HG02623 (cell line): Measurements from ENCODE around the gene NUP50.

Source experiments
- ATAC-seq: cut with Tn5 transposase; IDR thresholded peaks from one replicate; pipeline ENCODE4 v1.9.1; 2021; ENCODE audit warnings: moderate library complexity; ENCODE audit not compliant: unreplicated experiment

The NUP50 gene

GRCh38 chr22:45226503-45227186 is 62.9 kb downstream of the NUP50 start:
- ATAC-seq: no peak

- no peak for ATAC-seq
These were observed 64.1 kb downstream of the NUP50 start for GRCh38 chr22:45227645-45228400.

GRCh38 chr22:45228401-45228754 is 64.7 kb downstream of the NUP50 start:
- no peak for ATAC-seq

GRCh38 chr22:45229181-45229580 is 65.5 kb downstream of the NUP50 start:
- ATAC-seq: no peak

DNA sequence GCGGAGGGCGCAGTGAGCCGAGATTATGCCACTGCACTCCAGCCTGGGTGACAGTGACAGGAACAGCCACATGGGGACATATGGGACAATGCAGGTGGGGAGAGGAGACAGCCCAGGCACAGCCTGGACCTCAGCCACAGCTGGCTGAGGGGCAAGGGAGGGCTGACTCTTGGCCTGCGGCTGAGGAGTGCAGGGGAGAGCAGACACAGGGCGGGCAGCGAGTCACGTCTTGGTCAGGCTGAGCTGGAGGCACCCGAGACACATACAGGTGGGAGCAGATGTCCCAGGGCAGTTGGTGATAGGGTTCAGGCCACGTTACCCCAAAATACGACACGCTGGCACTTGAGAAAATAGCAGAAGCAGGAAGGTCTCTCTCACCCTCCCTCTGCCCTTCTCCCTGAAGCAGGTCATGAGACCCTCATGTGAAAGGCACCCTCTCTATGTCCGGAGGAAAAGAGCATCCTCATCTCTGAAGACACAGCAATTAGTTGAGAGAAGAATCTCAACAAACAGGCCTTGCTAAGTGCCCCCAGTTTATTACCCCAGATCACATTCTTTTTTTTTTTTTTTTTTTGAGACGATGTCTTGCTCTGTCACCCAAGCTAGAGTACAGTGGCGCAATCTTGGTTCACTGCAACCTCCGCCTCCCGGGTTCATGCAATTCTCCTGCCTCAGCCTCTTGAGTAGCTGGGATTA is 66.4 kb downstream of the NUP50 start:
- no peak for ATAC-seq

DNA sequence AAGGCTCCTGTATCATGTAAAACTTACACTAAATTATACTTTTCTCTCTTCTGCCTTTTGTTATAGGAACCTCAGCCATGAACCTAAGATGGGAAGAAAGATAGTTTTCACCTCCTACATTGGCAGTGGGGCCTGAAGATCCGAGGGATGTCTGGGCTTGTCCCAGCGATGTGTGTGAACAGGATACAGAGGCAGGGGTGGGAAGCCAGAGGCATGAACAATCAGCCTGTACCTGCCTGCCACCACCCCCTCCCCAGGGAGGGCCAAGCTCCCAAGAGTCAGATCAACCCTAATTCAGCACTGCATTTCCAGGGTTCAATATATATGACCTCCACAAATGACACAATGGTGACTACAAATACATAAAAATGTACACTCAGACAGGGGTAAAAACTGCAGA is 67.6 kb downstream of the NUP50 start:
- no peak for ATAC-seq

GRCh38 chr22:45233386-45233785 is 69.7 kb downstream of the NUP50 start:
- ATAC-seq: no peak

- no peak for ATAC-seq
These were observed 70.1 kb downstream of the NUP50 start for GRCh38 chr22:45233827-45234226.

GRCh38 chr22:45235101-45235777 is 71.5 kb downstream of the NUP50 start:
- ATAC-seq: peak; percentile 72

DNA sequence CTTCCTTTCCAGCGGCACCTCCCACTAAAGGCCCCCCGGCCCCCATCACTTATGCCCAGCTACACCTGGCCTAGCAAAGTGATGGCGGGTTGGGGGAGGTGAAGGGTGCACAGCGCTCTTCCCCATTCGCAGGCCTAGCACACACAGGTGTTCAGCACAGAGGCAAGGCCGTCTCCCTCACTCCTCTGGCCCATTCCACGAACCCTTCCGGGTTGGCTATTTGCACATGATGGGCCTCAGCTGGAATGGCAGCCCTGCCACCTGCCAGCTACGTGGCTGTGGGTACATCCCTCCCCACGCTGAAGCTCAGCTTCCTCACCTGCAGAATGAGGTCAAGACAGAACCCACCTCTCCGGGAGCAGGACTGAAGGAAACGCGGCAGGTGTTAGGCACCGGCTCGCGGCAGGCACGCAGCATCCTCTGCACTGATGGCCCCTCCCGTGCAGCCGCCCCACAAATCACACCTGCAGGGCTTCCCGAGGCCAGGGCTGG is 72.2 kb downstream of the NUP50 start:
- ATAC-seq: no peak

DNA sequence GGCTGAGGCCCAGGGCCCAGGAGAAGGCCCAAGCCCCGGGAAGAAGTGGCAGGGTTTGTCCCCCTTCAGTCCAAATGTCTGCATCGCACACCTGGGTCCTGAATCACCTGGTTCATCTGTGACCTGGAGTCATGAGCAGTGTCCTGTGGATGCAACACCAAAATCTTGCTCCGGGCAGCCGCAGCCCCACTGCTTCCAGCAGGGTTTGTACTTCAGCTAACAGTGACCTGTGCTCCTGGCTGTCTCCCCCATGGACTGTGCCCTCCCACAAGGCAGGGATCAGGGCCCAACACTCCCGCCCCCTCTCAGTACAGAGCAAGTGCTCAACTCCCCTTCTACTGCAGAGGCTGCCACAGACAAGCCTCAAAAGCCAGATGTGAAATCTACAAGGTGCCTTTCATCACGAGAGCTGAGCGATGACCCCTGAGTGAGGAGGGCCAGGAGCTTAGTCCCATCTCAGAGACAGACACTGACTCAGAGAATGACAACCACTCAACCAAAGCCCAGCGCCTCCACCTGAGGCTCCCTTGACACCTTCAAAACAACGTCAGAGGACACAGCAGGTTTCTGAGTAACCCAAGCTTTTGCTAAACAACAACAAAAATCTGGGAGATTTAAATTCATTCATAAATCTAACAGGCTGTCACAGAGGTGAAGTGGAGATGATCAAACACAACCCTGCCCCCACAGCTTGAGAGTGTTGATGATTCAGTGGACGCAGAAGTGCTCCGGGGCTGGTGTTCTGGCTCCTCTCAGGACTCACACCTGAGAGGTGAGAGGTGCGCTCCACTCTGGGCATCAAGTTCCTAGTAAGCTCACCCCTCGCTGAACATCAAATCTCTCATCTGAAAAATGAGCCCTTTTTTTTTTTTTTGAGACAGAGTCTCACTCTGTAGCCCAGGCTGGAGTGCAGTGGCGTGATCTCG is 73.6 kb downstream of the NUP50 start:
- ATAC-seq: no peak
